Right lobe of liver (tissue), 6 donors: ENCODE measurements around the gene C10orf67. TPM values are rescaled to one million over a fixed set of nuclear protein-coding genes. Genes with fewer than 3 reads are reported as not detected.

Experiments used
- ATAC-seq, 4 donors: fragments of 200-7000 bp; cut with Tn5 transposase; one replicate each; pipeline ENCODE4 v1.9.1; 2020; ENCODE audit warnings: mild to moderate bottlenecking in 4 of 4, moderate library complexity in 4 of 4
- DNase-seq, 3 donors: peaks; one replicate each; pipeline ENCODE4 v3.0.0-alpha.2; 2020
- H3K27ac ChIP-seq, 3 donors: fragments of 200-600 bp; one replicate each; pipeline ENCODE4 v1.8.0; 2022
- H3K27me3 ChIP-seq, 2 donors: fragments of 200-600 bp; one replicate each; pipeline ENCODE4 v1.8.0; 2022
- H3K36me3 ChIP-seq, 4 donors: fragments of 200-600 bp; sonication (generic) in 1 of 4; one replicate each; pipeline versions ENCODE4 v1.5.1 to v1.8.0; 2017 to 2022; ENCODE audit warnings: control low read depth in 1 of 4
- H3K4me1 ChIP-seq, 4 donors: fragments of 200-600 bp; sonication (generic) in 1 of 4; one replicate each; pipeline versions ENCODE4 v1.5.1 to v1.8.0; 2017 to 2022; ENCODE audit warnings: control low read depth in 1 of 4
- H3K4me3 ChIP-seq, 3 donors: fragments of 200-600 bp; one replicate each; pipeline ENCODE4 v1.8.0; 2022
- H3K9me3 ChIP-seq, 4 donors: fragments of 200-600 bp; sonication (generic) in 1 of 4; one replicate each; pipeline versions ENCODE4 v1.5.1 to v1.8.0; 2017 to 2022; ENCODE audit warnings: control low read depth in 1 of 4
- POLR2A ChIP-seq: fragments of 450-650 bp; IDR thresholded peaks from one replicate; pipeline ENCODE4 v1.6.1; 2017; ENCODE audit warnings: antibody characterized with exemption, mild to moderate bottlenecking
- WGBS: methylation state at CpG from one replicate; pipeline ENCODE4 v1.1.6; 2018; ENCODE audit warnings: low coverage, low lambda C conversion rate; ENCODE audit not compliant: insufficient coverage; ENCODE audit errors: missing lambda C conversion rate; 5-methylcytosine and 5-hydroxymethylcytosine counted together
- intact Hi-C, 2 donors: fragments of 100-400 bp; cut with DNase I; formaldehyde crosslinking; loops; one replicate each; pipeline versions ENCODE4 v1.11.2 to v1.14.1; 2022
- total RNA-seq, 6 experiments: library from RNA; depleted of rRNA in 2 of 6; stranded (reverse); fragments of >200 nt in 2 of 6; fragmentation: NEBNext Ultra II Directional in 3 of 6; extraction: Animal tissue kit (Norgen Biotek cat#: 25700) in 3 of 6; gene quantifications; one replicate each; pipeline versions ENCODE4 v1.1.0 to v1.2.4, GENCODE V29; 2016 to 2023
- TF ChIP-seq, protein P1 (sequence below), 4 donors: fragments of 200-600 bp in 3 of 4; fragments of 450-650 bp in 1 of 4; IDR thresholded peaks; one replicate each; pipeline versions ENCODE4 v1.5.1 to v1.8.0; 2016 to 2022; ENCODE audit warnings: antibody characterized with exemption in 4 of 4, mild to moderate bottlenecking in 2 of 4
- donor health status: DM: no; HTN: yes; CAD: no.
- donor health status: DM: no; HTN: no; CAD: no.
- donor health status: DM: no; HTN: no; CAD: no.
- donor health status: DM: no; HTN: yes; CAD: no.
- donor health status: DM: no; HTN: yes; CAD: no.

Gene C10orf67
- total RNA-seq, 6 experiments from 2014 or later: not detected

- no peaks in the 10 kb centered on the region for H3K36me3 ChIP-seq
- intact Hi-C loops: no loop called here
- peaks cover 0 to 4% (median 0%) of the 10 kb centered on the region in 4 donors for H3K4me1 ChIP-seq
- ATAC-seq (no peak), DNase-seq (no peak)
- H3K27me3 ChIP-seq: peaks cover 8 to 30% of the 10 kb centered on the region in 2 donors
- H3K4me3 ChIP-seq: no peak overlapping the region
- no peak overlapping the region for H3K27ac ChIP-seq
- no peaks in the 10 kb centered on the region for H3K9me3 ChIP-seq
- no peak for TF ChIP-seq POLR2A
- TF ChIP-seq, protein P1, sequence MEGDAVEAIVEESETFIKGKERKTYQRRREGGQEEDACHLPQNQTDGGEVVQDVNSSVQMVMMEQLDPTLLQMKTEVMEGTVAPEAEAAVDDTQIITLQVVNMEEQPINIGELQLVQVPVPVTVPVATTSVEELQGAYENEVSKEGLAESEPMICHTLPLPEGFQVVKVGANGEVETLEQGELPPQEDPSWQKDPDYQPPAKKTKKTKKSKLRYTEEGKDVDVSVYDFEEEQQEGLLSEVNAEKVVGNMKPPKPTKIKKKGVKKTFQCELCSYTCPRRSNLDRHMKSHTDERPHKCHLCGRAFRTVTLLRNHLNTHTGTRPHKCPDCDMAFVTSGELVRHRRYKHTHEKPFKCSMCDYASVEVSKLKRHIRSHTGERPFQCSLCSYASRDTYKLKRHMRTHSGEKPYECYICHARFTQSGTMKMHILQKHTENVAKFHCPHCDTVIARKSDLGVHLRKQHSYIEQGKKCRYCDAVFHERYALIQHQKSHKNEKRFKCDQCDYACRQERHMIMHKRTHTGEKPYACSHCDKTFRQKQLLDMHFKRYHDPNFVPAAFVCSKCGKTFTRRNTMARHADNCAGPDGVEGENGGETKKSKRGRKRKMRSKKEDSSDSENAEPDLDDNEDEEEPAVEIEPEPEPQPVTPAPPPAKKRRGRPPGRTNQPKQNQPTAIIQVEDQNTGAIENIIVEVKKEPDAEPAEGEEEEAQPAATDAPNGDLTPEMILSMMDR (IDR thresholded peaks at IDR 0.05): no peak
- WGBS: 7% methylated on average over 3 of the region's 3 CpGs
Measured at GRCh38 chr10:23196915-23197314, 147.7 kb downstream of the C10orf67 start.

- no peaks in the 10 kb centered on the region for H3K9me3 ChIP-seq
- peaks cover 8 to 32% of the 10 kb centered on the region in 2 donors for H3K27me3 ChIP-seq
- no peak overlapping the region for H3K27ac ChIP-seq
- DNase-seq: no peak
- H3K36me3 ChIP-seq: no peaks in the 10 kb centered on the region
- intact Hi-C loops: no loop called here
- H3K4me3 ChIP-seq: no peak overlapping the region
- ATAC-seq: no peak
- peaks cover 0 to 4% (median 0%) of the 10 kb centered on the region in 4 donors for H3K4me1 ChIP-seq
- 1% methylated on average over 13 of the region's 13 CpGs for WGBS
- no peak for TF ChIP-seq POLR2A
- TF ChIP-seq, protein P1 (IDR thresholded peaks at IDR 0.05): no peak
Measured at GRCh38 chr10:23195846-23196600, 148.6 kb downstream of the C10orf67 start.

GRCh38 chr10:23194966-23195845 lies 149.4 kb downstream of the C10orf67 start:
- no peak for ATAC-seq
- H3K9me3 ChIP-seq: no peaks in the 10 kb centered on the region
- TF ChIP-seq POLR2A: no peak
- TF ChIP-seq, protein P1 (IDR thresholded peaks at IDR 0.05): no peak
- H3K36me3 ChIP-seq: no peaks in the 10 kb centered on the region
- peaks cover 0 to 4% (median 0%) of the 10 kb centered on the region in 4 donors for H3K4me1 ChIP-seq
- no peak overlapping the region for H3K4me3 ChIP-seq
- intact Hi-C loops: no loop called here
- no peak overlapping the region for H3K27ac ChIP-seq
- 9% methylated on average over 12 of the region's 70 CpGs for WGBS
- no peak for DNase-seq
- peaks cover 8 to 32% of the 10 kb centered on the region in 2 donors for H3K27me3 ChIP-seq

DNA sequence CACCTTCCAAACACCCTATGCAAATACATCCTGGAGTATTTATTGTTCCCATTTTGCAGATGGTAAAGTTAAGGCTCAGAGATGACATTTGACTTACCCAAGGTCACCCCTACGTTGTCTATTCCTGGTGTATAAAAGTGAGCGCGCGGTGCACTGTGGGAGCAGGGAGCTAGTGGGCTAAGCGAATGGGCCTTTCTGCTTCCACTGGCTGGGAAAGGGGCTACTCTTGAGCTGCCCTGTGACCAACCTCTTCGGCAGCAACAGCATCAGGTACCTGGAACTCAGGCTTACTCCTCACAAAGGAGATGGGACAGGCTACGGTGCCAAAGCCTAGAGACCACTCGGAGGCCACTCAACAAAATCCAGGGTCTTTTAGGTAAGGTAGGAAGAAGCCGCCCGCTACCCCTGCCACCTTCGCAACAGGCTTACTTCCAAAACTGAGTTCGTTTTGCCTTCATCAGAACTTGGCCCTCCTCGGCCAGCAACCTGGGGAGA lies 150.1 kb downstream of the C10orf67 start:
- DNase-seq (no peak), ATAC-seq (no peak)

More for the DNA sequence above, 150.1 kb downstream of the C10orf67 start:
- Histone ChIP-seq H3K4me3 (no peak overlapping the region), H3K36me3 (no peaks in the 10 kb centered on the region), H3K9me3 (no peaks in the 10 kb centered on the region), H3K27me3 (peaks cover 5 to 32% of the 10 kb centered on the region in 2 donors), H3K27ac (no peak overlapping the region), H3K4me1 (peaks cover 0 to 4% (median 0%) of the 10 kb centered on the region in 4 donors)
- WGBS: 4% methylated on average over 8 of the region's 13 CpGs
- TF ChIP-seq POLR2A: no peak
- TF ChIP-seq, protein P1 (IDR thresholded peaks at IDR 0.05): no peak
- intact Hi-C loops: no loop called here
